ENCODE measurements around the gene SLC6A13. TPM values are rescaled to one million over a fixed set of nuclear protein-coding genes. Genes with fewer than 3 reads are reported as not detected.

Gene SLC6A13
- polyA plus RNA-seq, 1 donor from 2014 or later = 1.4 TPM

DNA sequence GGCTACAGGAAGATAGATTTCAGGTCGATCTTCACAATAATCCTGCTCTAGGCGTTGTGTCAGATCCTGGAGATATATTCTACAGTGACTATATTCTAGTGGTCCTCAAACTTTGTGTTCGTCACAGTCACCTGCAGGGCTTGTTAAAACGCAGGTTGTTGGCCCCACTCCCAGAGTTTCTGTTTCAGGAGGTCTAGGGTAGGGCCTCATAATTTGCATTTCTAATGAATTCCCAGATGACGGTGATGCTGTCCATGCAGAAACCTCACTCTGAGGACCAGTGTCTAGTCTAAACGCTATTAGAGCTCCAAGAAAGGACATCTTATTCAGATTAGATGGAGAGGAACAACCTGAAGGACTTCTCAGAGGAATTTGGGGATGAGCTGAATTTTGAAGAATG, 13.2 kb upstream of the SLC6A13 start:
- H4K20me1 ChIP-seq (ENCODE audit: insufficient read depth) = no peaks in the 10 kb centered on the region
- H3K4me3 ChIP-seq (ENCODE audit: low read length) = no peak overlapping the region
- no peak overlapping the region for H3K4me2 ChIP-seq (ENCODE audit: low read length)
- H3K9me3 ChIP-seq (ENCODE audit: low read length) = no peaks in the 10 kb centered on the region
- H3K79me2 ChIP-seq (replicated peaks; ENCODE audit: insufficient read depth, low read length) = no peaks in the 10 kb centered on the region
- H3K9ac ChIP-seq (ENCODE audit: low read length) = no peak overlapping the region
- no peaks in the 10 kb centered on the region for H3K36me3 ChIP-seq (ENCODE audit: insufficient read depth, low read length)
- no peak overlapping the region for H3K27ac ChIP-seq (ENCODE audit: low read length)
- H3K27me3 ChIP-seq (ENCODE audit: insufficient read depth, low read depth, low read length) = no peaks in the 10 kb centered on the region
- H3F3A ChIP-seq (ENCODE audit: insufficient read depth, low read length, poor library complexity, severe bottlenecking) = no peaks in the 10 kb centered on the region
- H3K9me2 ChIP-seq (ENCODE audit: insufficient read depth, low read length) = no peaks in the 10 kb centered on the region
- no peak overlapping the region for H2AFZ ChIP-seq (ENCODE audit: low read depth, low read length)
- TF ChIP-seq MXI1 (conservative IDR thresholded peaks at IDR 0.05; ENCODE audit: poor library complexity, severe bottlenecking) (no peak), EP300 (conservative IDR thresholded peaks at IDR 0.05; ENCODE audit: poor library complexity, severe bottlenecking) (no peak), POLR2AphosphoS5 (IDR thresholded peaks at IDR 0.05) (no peak), EZH2 (IDR thresholded peaks at IDR 0.05; ENCODE audit: borderline replicate concordance, insufficient read depth, low read length, poor library complexity, severe bottlenecking) (no peak), TAF1 (IDR thresholded peaks at IDR 0.05; ENCODE audit: low read depth) (no peak), SMC3 (conservative IDR thresholded peaks at IDR 0.05; ENCODE audit: poor library complexity) (no peak), RAD21 (conservative IDR thresholded peaks at IDR 0.05) (no peak)
- TF ChIP-seq, protein P1, sequence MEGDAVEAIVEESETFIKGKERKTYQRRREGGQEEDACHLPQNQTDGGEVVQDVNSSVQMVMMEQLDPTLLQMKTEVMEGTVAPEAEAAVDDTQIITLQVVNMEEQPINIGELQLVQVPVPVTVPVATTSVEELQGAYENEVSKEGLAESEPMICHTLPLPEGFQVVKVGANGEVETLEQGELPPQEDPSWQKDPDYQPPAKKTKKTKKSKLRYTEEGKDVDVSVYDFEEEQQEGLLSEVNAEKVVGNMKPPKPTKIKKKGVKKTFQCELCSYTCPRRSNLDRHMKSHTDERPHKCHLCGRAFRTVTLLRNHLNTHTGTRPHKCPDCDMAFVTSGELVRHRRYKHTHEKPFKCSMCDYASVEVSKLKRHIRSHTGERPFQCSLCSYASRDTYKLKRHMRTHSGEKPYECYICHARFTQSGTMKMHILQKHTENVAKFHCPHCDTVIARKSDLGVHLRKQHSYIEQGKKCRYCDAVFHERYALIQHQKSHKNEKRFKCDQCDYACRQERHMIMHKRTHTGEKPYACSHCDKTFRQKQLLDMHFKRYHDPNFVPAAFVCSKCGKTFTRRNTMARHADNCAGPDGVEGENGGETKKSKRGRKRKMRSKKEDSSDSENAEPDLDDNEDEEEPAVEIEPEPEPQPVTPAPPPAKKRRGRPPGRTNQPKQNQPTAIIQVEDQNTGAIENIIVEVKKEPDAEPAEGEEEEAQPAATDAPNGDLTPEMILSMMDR (IDR thresholded peaks at IDR 0.05; ENCODE audit: poor library complexity, severe bottlenecking) = no peak
- TF ChIP-seq, protein P2, sequence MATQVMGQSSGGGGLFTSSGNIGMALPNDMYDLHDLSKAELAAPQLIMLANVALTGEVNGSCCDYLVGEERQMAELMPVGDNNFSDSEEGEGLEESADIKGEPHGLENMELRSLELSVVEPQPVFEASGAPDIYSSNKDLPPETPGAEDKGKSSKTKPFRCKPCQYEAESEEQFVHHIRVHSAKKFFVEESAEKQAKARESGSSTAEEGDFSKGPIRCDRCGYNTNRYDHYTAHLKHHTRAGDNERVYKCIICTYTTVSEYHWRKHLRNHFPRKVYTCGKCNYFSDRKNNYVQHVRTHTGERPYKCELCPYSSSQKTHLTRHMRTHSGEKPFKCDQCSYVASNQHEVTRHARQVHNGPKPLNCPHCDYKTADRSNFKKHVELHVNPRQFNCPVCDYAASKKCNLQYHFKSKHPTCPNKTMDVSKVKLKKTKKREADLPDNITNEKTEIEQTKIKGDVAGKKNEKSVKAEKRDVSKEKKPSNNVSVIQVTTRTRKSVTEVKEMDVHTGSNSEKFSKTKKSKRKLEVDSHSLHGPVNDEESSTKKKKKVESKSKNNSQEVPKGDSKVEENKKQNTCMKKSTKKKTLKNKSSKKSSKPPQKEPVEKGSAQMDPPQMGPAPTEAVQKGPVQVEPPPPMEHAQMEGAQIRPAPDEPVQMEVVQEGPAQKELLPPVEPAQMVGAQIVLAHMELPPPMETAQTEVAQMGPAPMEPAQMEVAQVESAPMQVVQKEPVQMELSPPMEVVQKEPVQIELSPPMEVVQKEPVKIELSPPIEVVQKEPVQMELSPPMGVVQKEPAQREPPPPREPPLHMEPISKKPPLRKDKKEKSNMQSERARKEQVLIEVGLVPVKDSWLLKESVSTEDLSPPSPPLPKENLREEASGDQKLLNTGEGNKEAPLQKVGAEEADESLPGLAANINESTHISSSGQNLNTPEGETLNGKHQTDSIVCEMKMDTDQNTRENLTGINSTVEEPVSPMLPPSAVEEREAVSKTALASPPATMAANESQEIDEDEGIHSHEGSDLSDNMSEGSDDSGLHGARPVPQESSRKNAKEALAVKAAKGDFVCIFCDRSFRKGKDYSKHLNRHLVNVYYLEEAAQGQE (IDR thresholded peaks at IDR 0.05; ENCODE audit: borderline replicate concordance) = no peak

DNA sequence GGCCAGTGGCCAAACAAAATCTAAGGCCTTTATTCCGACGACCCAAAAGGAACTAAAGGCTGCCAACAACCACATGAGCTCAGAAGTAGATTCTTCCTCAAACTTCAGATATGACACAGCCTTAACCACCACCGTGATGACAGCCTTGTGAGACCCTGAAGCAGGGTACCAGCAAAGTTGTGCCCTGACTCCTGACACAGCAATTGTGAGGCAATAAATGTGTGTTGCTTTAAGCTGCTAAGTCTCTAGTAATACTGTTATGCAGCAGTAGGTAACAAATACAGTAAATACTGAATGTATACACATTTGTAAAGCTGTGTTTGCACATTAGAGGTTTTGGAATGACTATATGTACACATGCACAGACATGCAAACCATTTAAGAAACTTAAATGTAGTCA, 10.7 kb upstream of the SLC6A13 start:
- Histone ChIP-seq H4K20me1 (ENCODE audit: insufficient read depth) (no peaks in the 10 kb centered on the region), H3K27ac (ENCODE audit: low read length) (no peak overlapping the region), H3K9ac (ENCODE audit: low read length) (no peak overlapping the region), H3K27me3 (ENCODE audit: insufficient read depth, low read depth, low read length) (no peaks in the 10 kb centered on the region), H3F3A (ENCODE audit: insufficient read depth, low read length, poor library complexity, severe bottlenecking) (no peaks in the 10 kb centered on the region), H3K4me3 (ENCODE audit: low read length) (no peak overlapping the region), H3K9me2 (ENCODE audit: insufficient read depth, low read length) (no peaks in the 10 kb centered on the region), H3K79me2 (replicated peaks; ENCODE audit: insufficient read depth, low read length) (no peaks in the 10 kb centered on the region), H3K36me3 (ENCODE audit: insufficient read depth, low read length) (no peaks in the 10 kb centered on the region), H3K4me2 (ENCODE audit: low read length) (no peak overlapping the region), H3K9me3 (ENCODE audit: low read length) (no peaks in the 10 kb centered on the region), H2AFZ (ENCODE audit: low read depth, low read length) (no peak overlapping the region)
- TF ChIP-seq POLR2AphosphoS5 (IDR thresholded peaks at IDR 0.05) (no peak), SMC3 (conservative IDR thresholded peaks at IDR 0.05; ENCODE audit: poor library complexity) (no peak), EZH2 (IDR thresholded peaks at IDR 0.05; ENCODE audit: borderline replicate concordance, insufficient read depth, low read length, poor library complexity, severe bottlenecking) (no peak)
- TF ChIP-seq, protein P2 (IDR thresholded peaks at IDR 0.05; ENCODE audit: borderline replicate concordance) = no peak

Data from neural cell (in vitro differentiated cells).